ENCODE data around the gene NUDT3. TPM values are rescaled to one million over a fixed set of nuclear protein-coding genes. Genes with fewer than 3 reads are reported as not detected.
A peak's percentile ranks its signal among the peaks of the same experiment; 100 is the strongest.

Gene NUDT3
- total and polyA plus RNA-seq, 9 of the 15 experiments (the other 6 are each of a cell fraction or from before 2014, with no cell fraction given) = 5.4 to 81.2 (median 56.4) TPM

GRCh38 chr6:34275128-34275804 lies 117.2 kb downstream of the NUDT3 start (continued):
- TF ChIP-seq REST (IDR thresholded peaks at IDR 0.05; ENCODE audit: borderline replicate concordance) (no peak), REST (CRISPR knock-in tag; IDR thresholded peaks at IDR 0.05; ENCODE audit: low read depth) (0 out of 2 replicates have a peak, but pooled peaks have one; percentile 22), STAT6 (CRISPR knock-in tag; IDR thresholded peaks at IDR 0.05) (no peak), ZNF507 (tag; conservative IDR thresholded peaks at IDR 0.05) (no peak), ZZZ3 (IDR thresholded peaks at IDR 0.05) (no peak), PKNOX1 (IDR thresholded peaks at IDR 0.05) (0 out of 2 replicates have a peak, but pooled peaks have one; percentile 36), SUPT5H (IDR thresholded peaks at IDR 0.05) (no peak), ZNF57 (CRISPR knock-in tag; IDR thresholded peaks at IDR 0.05) (no peak)
- TF ChIP-seq, protein P1, sequence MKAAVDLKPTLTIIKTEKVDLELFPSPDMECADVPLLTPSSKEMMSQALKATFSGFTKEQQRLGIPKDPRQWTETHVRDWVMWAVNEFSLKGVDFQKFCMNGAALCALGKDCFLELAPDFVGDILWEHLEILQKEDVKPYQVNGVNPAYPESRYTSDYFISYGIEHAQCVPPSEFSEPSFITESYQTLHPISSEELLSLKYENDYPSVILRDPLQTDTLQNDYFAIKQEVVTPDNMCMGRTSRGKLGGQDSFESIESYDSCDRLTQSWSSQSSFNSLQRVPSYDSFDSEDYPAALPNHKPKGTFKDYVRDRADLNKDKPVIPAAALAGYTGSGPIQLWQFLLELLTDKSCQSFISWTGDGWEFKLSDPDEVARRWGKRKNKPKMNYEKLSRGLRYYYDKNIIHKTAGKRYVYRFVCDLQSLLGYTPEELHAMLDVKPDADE (conservative IDR thresholded peaks at IDR 0.05; ENCODE audit: control insufficient read depth, low read depth, low read length) = no peak
